Rectal smooth muscle tissue (tissue), 1 donor: ENCODE data around the gene HS6ST1.

ENCODE experiments used
- H3K27ac ChIP-seq: one replicate; pipeline ENCODE4 v1.7.0; 2013; ENCODE audit warnings: low read depth, low read length, inconsistent platforms
- H3K27me3 ChIP-seq: one replicate; pipeline ENCODE4 v1.7.0; 2013; ENCODE audit warnings: low read length; ENCODE audit not compliant: control insufficient read depth, insufficient read depth
- H3K36me3 ChIP-seq: one replicate; pipeline ENCODE4 v1.7.0; 2013; ENCODE audit warnings: low read length; ENCODE audit not compliant: control insufficient read depth, insufficient read depth
- H3K4me1 ChIP-seq: one replicate; pipeline ENCODE4 v1.7.0; 2013; ENCODE audit warnings: low read length; ENCODE audit not compliant: control insufficient read depth, insufficient read depth
- H3K4me3 ChIP-seq: one replicate; pipeline ENCODE4 v1.7.0; 2013; ENCODE audit warnings: low read length
- H3K9ac ChIP-seq: one replicate; pipeline ENCODE4 v1.7.0; 2013; ENCODE audit warnings: low read length

The HS6ST1 gene

DNA sequence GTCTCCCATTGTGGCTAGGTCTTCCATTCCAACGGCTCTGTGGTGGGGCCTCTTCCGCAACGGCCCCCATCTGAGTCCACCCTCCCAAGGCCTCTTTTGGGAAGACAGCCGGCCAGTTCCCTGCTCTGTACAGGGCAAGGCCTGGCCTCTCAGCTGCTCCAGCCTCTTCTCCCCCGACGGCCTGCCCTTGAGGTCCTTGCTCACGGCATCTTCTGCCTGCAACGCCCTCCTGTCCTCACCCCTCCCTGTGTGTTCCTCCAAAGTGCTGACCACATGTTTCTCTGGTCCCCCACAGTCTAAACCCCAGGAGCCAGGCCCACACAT is 16.0 kb downstream of the HS6ST1 start:
- no peaks in the 10 kb centered on the region for H3K36me3 ChIP-seq
- no peak overlapping the region for H3K4me3 ChIP-seq
- peaks cover 38% of the 10 kb centered on the region for H3K4me1 ChIP-seq
- no peaks in the 10 kb centered on the region for H3K27me3 ChIP-seq
- H3K9ac ChIP-seq = no peak overlapping the region
- no peak overlapping the region for H3K27ac ChIP-seq

DNA sequence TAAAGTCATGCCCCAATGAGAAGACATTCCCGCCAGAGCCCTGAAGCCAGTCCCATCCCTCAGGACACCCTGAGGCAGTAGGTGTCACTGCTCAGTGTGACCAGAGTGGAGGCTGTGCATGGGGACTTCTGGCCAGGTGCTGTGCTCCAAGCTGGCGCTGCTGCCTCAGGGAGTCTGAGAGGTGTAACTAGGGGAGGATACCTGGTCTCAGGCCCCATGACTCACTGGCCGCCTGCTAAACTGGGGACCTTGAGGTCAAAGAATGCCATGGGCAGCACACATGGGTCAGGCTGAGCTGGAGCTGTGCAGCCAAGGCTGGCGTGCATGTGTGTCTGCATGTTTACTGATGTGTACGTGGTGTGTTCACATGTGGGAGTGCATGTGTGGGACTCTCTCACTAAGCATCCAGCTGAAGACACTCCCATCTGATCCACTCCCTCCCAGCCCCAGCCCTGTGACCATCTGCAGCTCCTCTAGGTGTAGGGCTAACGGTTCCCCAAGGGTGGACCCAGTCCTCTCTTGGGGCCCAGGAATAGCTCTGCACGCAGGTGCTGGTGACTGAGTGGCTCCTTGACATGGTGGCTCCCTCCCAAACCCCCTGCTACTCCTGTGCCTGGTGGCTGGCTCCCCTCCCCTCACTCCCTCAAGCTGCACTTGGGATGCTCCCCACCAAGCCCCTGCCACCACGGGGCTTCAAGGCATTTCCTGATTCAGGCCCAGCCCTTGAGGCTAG is 16.5 kb downstream of the HS6ST1 start:
- peaks cover 38% of the 10 kb centered on the region for H3K4me1 ChIP-seq
- H3K4me3 ChIP-seq = no peak overlapping the region
- peak overlapping the region; percentile 76 for H3K27ac ChIP-seq
- no peaks in the 10 kb centered on the region for H3K27me3 ChIP-seq
- H3K9ac ChIP-seq = no peak overlapping the region
- H3K36me3 ChIP-seq = no peaks in the 10 kb centered on the region

DNA sequence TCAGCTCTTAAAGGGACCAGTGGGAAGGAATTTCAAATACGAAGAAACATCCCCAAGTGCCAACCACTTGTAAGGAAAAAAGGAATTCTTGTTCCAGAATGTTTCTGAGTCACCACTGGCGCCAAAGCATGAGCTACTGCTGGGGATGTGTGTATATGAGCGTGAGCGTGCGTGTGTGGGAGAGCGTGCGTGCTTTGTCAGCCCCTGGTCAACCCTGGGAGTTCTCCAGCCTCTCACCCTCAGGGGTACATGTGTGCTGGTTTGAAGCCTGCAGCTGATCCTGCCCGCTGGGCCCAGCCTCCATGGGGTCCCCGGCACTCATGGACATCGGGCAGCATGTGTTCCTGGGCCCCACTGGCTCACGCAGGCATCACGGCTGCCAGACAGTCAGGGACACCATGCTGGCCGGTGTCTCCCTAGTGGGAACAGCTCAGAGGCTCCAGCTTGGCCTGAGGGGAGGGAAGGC is 17.1 kb downstream of the HS6ST1 start:
- Histone ChIP-seq H3K4me3 (no peak overlapping the region), H3K27ac (peak overlapping the region; percentile 76), H3K9ac (no peak overlapping the region), H3K4me1 (peaks cover 32% of the 10 kb centered on the region), H3K27me3 (no peaks in the 10 kb centered on the region), H3K36me3 (no peaks in the 10 kb centered on the region)

DNA sequence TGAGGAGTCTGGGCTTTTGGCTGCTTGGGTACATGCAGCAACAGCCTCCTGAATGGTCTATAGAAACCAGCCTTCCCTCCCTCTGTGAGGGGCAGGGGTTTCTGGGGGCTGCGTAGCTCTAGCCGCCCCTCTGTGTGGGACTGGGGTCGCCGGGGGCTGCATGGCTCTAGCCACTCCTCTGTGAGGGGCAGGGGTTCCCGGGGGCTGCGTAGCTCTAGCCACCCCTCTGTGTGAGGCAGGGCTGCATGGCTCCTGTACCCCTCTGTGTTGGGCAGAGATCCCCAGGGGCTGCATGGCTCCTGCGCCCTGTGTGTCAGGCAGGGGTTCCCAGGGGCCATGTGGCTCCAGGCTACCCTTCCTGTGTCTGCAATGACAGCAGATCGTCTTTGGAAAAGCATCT is 17.6 kb downstream of the HS6ST1 start:
- no peak overlapping the region for H3K4me3 ChIP-seq
- peaks cover 28% of the 10 kb centered on the region for H3K4me1 ChIP-seq
- H3K36me3 ChIP-seq = no peaks in the 10 kb centered on the region
- H3K27me3 ChIP-seq = no peaks in the 10 kb centered on the region
- H3K9ac ChIP-seq = no peak overlapping the region
- peak overlapping the region; percentile 76 for H3K27ac ChIP-seq

DNA sequence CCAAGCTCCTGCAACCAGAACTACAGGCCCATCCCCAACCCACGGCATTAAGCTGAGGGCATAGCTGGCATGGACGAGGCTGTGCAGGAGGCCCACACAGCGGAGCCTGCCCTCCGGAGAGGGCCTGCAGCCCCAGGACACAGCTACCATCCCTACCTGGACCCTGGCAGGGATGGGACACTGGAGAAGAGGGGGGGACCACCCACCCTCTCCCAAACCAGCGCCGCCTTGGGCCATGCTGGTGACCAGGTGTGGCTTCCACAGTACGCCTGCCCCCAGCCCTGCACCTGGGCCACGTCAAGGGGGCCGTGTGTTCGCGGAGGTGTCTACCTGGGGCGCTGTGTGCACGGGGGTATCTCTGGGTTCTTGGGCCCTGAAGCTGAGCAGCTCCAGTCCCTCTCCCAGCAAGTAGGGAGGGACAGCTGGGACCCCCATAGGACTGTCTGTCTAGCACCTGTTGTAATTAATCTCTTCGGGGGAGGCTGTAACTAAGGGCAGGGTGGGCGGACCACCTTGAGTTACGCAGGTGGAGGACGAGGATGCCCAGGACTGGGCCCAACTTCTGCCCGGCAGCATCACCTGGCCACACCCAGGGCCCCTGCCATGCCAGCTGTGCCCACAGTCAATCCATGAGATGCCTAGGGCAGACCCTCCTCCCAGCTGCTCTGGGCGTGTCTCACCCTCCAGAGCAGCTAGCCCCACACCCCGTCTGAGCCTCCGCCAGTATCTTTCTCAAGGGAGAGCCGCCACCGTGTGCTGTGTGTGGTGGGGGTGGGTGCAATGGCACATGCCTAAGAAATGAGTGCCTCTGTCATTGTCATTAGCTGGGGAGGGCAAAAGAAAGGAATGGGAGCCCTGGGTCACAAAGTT is 18.3 kb downstream of the HS6ST1 start:
- no peaks in the 10 kb centered on the region for H3K27me3 ChIP-seq
- no peak overlapping the region for H3K9ac ChIP-seq
- H3K4me1 ChIP-seq = peaks cover 22% of the 10 kb centered on the region
- no peak overlapping the region for H3K27ac ChIP-seq
- H3K36me3 ChIP-seq = no peaks in the 10 kb centered on the region
- no peak overlapping the region for H3K4me3 ChIP-seq

DNA sequence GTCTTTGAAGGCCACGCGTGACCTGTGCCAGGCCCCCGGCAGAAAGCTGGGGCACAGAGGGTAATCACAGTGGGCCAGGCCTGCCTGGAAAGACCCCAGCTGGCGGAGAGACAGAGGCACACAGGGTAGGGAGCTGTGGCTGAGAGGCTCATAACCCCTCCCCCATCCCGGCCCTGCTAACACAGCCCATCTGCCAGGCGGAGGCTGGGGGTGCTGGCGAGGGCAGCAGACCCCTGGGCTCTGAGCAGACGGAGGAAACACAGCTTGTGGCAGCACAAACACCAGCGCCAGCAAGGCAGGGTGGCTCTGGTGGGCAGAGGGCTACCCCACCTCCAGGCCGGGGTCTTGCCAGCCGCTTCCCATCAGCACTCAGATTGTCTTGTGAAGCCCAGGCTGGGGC is 19.0 kb downstream of the HS6ST1 start:
- H3K27me3 ChIP-seq = no peaks in the 10 kb centered on the region
- H3K4me1 ChIP-seq = peaks cover 15% of the 10 kb centered on the region
- no peak overlapping the region for H3K27ac ChIP-seq
- no peak overlapping the region for H3K9ac ChIP-seq
- no peaks in the 10 kb centered on the region for H3K36me3 ChIP-seq
- no peak overlapping the region for H3K4me3 ChIP-seq

DNA sequence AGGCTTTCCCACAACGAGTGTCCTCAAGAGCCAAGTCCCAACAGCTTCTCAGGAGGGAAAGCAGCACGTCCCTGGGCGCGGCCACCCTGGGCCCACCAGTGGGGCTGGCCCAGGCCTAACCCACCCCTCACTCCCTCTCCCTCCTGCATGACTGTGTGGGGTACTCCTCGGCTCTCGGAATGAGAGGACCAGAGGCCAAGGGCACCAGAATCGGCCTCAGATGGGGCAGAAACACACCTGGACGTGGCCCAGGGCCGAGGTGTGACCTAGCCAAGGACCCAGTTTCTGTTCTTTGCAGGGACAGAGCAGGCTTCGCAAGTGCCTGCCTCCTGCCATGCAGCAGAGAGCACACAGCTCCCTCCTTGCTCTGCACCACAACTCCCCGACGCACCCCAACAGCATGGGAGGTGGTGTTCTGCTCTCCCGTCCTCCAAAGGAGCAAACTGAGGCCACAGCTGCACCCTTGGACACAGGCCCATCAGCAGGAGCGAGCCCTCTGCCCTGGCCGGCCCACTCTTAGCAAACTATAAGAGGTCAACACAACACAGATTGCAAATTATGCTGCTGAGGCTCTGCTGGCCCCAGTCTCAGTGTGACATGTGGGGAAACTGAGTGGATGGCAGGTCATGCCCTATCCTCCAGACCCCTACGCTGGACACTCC is 19.7 kb downstream of the HS6ST1 start:
- Histone ChIP-seq H3K9ac (no peak overlapping the region), H3K27ac (no peak overlapping the region), H3K4me3 (no peak overlapping the region), H3K36me3 (no peaks in the 10 kb centered on the region), H3K4me1 (peaks cover 12% of the 10 kb centered on the region), H3K27me3 (no peaks in the 10 kb centered on the region)

DNA sequence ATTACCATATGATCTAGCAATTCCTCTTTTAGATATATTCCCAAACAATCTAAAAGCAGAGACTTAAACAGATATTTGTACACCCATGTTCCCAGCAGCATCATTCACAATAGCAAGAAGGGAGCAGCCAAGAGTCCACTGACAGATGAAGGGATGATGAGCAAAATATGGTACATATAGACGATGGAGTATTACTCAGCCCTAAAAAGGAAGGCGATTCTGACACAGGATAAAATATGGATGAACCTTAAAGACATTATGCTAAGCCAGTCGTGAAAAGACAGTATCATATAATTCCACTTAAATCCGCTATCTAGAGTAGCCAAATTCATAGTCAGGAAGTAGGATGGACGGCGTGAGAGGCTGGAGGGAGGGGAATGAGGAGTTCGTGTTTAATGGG is 20.4 kb downstream of the HS6ST1 start:
- Histone ChIP-seq H3K4me1 (peaks cover 12% of the 10 kb centered on the region), H3K27me3 (no peaks in the 10 kb centered on the region), H3K27ac (no peak overlapping the region), H3K4me3 (no peak overlapping the region), H3K9ac (no peak overlapping the region), H3K36me3 (no peaks in the 10 kb centered on the region)

DNA sequence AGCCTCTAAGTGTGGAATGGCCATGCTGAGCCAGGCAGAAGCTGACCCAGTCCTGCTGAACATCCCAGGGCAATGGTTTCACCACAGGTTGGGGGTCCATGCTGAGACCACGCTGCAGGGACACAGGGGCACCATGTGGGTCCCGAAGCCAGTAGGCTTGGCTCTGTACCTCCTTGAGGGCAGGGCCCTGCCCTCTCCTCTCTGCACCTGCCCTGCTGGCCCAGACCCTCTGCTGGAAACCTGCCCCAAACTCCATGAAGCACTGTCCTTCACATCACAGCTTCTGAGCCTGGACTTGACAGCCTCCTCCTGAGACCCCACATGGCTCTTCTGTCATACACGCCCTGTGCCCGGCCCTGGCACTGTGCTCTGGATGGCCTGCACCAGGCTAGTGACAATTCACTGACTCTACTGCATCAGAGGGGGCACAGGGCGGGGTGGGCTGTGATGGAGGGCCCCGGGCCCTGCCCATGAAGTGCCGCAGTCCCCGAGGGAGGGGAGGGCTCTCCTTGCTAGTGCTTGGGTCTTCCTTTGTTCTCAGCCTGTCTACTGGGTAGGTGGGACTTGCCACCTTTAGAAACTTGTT is 24.7 kb downstream of the HS6ST1 start:
- H3K4me1 ChIP-seq = no peaks in the 10 kb centered on the region
- no peaks in the 10 kb centered on the region for H3K36me3 ChIP-seq
- H3K4me3 ChIP-seq = no peak overlapping the region
- no peaks in the 10 kb centered on the region for H3K27me3 ChIP-seq
- H3K27ac ChIP-seq = no peak overlapping the region
- no peak overlapping the region for H3K9ac ChIP-seq

DNA sequence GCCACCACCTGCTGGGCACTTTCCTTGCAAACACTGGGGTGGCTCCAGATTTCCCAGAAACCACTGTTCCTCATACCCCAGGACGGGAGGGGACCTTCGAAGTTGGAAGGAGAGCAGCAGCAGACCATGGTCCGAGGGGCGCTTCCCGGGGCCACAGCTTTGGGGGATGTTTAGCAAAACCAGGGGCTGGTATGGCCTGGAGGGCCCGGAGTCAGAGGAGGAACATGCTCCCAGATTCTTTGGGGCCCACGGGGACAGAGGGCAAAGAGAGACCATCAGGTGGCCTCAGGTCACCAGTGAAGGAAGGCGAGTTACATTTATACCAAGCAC is 25.3 kb downstream of the HS6ST1 start:
- Histone ChIP-seq H3K4me1 (no peaks in the 10 kb centered on the region), H3K27ac (no peak overlapping the region), H3K27me3 (no peaks in the 10 kb centered on the region), H3K4me3 (no peak overlapping the region), H3K9ac (no peak overlapping the region), H3K36me3 (no peaks in the 10 kb centered on the region)

DNA sequence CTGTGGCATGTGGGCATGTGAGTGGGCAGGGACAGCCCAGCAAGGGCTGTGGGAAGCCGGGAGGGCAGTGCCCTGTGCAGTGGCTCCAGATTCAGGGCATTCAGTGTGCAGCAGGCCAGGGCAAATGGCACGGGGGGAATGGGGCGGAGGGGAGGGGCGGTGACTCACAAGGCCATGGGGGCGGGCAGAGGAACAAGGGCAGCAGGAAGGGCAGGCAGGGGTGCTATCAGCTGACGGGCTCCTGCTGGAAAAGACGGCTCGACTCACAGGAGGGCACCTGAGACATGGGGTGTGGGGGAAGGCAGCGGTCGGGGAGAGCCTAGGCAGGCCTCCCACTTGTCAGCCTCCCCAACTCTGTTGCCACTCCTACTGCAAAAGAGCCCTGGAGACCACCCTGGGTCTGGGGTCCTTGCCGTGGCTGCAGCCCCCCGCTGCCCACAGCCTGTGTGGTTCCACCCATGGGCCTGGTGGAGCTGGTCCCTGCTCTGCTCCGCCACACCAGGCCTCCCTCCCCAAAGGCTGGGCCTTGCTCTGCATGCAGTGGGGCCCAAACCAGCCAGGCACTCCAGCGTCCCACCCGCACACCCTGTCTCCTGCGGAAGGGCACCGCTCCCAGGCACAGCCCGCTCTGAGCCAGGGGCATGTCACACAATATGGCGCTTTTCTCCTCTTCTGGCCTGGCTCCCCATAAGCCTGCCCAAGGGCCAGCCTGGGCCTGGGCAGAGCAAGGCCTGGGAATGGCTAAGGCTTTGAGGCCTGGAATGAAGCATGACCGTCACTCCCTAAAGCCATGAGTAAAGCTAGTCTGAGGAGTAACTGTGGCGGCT is 25.9 kb downstream of the HS6ST1 start:
- H3K27ac ChIP-seq = no peak overlapping the region
- no peaks in the 10 kb centered on the region for H3K4me1 ChIP-seq
- H3K36me3 ChIP-seq = no peaks in the 10 kb centered on the region
- H3K9ac ChIP-seq = no peak overlapping the region
- H3K4me3 ChIP-seq = no peak overlapping the region
- no peaks in the 10 kb centered on the region for H3K27me3 ChIP-seq
